ENCODE data around the gene LYST. TPM values are rescaled to one million over a fixed set of nuclear protein-coding genes. Genes with fewer than 3 reads are reported as not detected.

LYST gene
- total and polyA plus RNA-seq, 10 of the 15 experiments (the other 5 are each of a cell fraction or from before 2014, with no cell fraction given), result 3.3 to 28.1 (median 5.6) TPM

- H2AFZ ChIP-seq (ENCODE audit: control insufficient read depth, low read depth, low read length), result no peak overlapping the region
- ATAC-seq, result no peak
- ChIA-PET SMC1A (ENCODE audit: uncharacterized antibody, unreplicated experiment) (interaction anchor here (0.7 to 2.1 kb wide), 4 partner anchors 28 to 232 kb away, joined by 3 to 9 read pairs (median 4); no protein-coding TSS in a partner anchor), POLR2A (no interaction called here), CTCF (no interaction called here), RAD21 (ENCODE audit: unreplicated experiment) (no interaction called here)
- no peak for DNase-seq (ENCODE audit: low read depth, low spot score)
- no peak overlapping the region for H3K27ac ChIP-seq (ENCODE audit: control insufficient read depth, insufficient read depth)
- H3K4me2 ChIP-seq (ENCODE audit: control insufficient read depth, insufficient read depth), result no peak overlapping the region
- no peaks in the 10 kb centered on the region; a peak in 1 of 4 replicates for H3K36me3 ChIP-seq (ENCODE audit: control insufficient read depth in 2 of 2, insufficient read depth in 2 of 2, low read length in 1 of 2)
- H4K20me1 ChIP-seq (ENCODE audit: control insufficient read depth, insufficient read depth), result no peaks in the 10 kb centered on the region
- WGBS (ENCODE audit: insufficient coverage, insufficient replicate concordance, low lambda C conversion rate, missing lambda C conversion rate), result 88% methylated on average over 6 of the region's 6 CpGs
- BruUV-seq (replicated peaks), result no TSS peak
- FAIRE-seq, result no peak
- no peak overlapping the region for H3K4me3 ChIP-seq
- intact Hi-C loops (cut with micrococcal nuclease; ENCODE audit: unreplicated experiment), result no loop called here
- in situ Hi-C loops (cut with MboI), result no loop called here
- no peaks in the 10 kb centered on the region for H3K9me3 ChIP-seq (replicated peaks; ENCODE audit: control insufficient read depth, insufficient read depth, low read length)
- no peak overlapping the region for H3K9ac ChIP-seq (ENCODE audit: control insufficient read depth, insufficient read depth, low read length)
- TF ChIP-seq TAF1 (IDR thresholded peaks at IDR 0.05; ENCODE audit: borderline replicate concordance, low read depth, low read length), result no peak
- no peak for TF ChIP-seq MYC (IDR thresholded peaks at IDR 0.05; ENCODE audit: insufficient read depth, insufficient read length, insufficient replicate concordance, low read length, severe bottlenecking)
- no peak for TF ChIP-seq BRCA1 (IDR thresholded peaks at IDR 0.05; ENCODE audit: low read depth, low read length)
- no peak for TF ChIP-seq IKZF2 (IDR thresholded peaks at IDR 0.05)
- no peak for TF ChIP-seq PBX3 (IDR thresholded peaks at IDR 0.05; ENCODE audit: insufficient replicate concordance, low read depth, low read length)
- TF ChIP-seq ZNF592 (IDR thresholded peaks at IDR 0.05), result no peak
- TF ChIP-seq NR2C1 (IDR thresholded peaks at IDR 0.05), result no peak
- TF ChIP-seq POU2F2 (IDR thresholded peaks at IDR 0.05; ENCODE audit: borderline replicate concordance, low read depth, low read length), result no peak
- TF ChIP-seq PKNOX1 (IDR thresholded peaks at IDR 0.05), result no peak
- TF ChIP-seq, protein P1, sequence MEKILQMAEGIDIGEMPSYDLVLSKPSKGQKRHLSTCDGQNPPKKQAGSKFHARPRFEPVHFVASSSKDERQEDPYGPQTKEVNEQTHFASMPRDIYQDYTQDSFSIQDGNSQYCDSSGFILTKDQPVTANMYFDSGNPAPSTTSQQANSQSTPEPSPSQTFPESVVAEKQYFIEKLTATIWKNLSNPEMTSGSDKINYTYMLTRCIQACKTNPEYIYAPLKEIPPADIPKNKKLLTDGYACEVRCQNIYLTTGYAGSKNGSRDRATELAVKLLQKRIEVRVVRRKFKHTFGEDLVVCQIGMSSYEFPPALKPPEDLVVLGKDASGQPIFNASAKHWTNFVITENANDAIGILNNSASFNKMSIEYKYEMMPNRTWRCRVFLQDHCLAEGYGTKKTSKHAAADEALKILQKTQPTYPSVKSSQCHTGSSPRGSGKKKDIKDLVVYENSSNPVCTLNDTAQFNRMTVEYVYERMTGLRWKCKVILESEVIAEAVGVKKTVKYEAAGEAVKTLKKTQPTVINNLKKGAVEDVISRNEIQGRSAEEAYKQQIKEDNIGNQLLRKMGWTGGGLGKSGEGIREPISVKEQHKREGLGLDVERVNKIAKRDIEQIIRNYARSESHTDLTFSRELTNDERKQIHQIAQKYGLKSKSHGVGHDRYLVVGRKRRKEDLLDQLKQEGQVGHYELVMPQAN (conservative IDR thresholded peaks at IDR 0.05), result no peak
- no peak for TF ChIP-seq TCF3 (IDR thresholded peaks at IDR 0.05; ENCODE audit: borderline replicate concordance, insufficient read depth, low read depth, low read length)
- TF ChIP-seq RBBP5 (conservative IDR thresholded peaks at IDR 0.05), result no peak
- no peak for TF ChIP-seq ZZZ3 (IDR thresholded peaks at IDR 0.05; ENCODE audit: control insufficient read depth, insufficient read length, low read depth)
- TF ChIP-seq, protein P2, sequence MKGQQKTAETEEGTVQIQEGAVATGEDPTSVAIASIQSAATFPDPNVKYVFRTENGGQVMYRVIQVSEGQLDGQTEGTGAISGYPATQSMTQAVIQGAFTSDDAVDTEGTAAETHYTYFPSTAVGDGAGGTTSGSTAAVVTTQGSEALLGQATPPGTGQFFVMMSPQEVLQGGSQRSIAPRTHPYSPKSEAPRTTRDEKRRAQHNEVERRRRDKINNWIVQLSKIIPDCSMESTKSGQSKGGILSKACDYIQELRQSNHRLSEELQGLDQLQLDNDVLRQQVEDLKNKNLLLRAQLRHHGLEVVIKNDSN (IDR thresholded peaks at IDR 0.05; ENCODE audit: borderline replicate concordance, extremely low read length, insufficient read depth, low read depth, low read length), result no peak
- no peaks in the 10 kb centered on the region for H3K4me1 ChIP-seq (ENCODE audit: control insufficient read depth, insufficient read depth, low read length)
- no peaks in the 10 kb centered on the region for H3K79me2 ChIP-seq (ENCODE audit: control insufficient read depth, insufficient read depth, low read length)
- no peaks in the 10 kb centered on the region for H3K27me3 ChIP-seq (replicated peaks in 1 of 2; ENCODE audit: control insufficient read depth in 2 of 2, insufficient read depth in 2 of 2, low read length in 1 of 2)
Measured at GRCh38 chr1:235739631-235740030, 127.1 kb downstream of the LYST start.
